B cell (primary cell): ENCODE measurements around the gene BTN3A1. TPM values are rescaled to one million over a fixed set of nuclear protein-coding genes. Genes with fewer than 3 reads are reported as not detected.
"Not testable (repeated sequence)": the region's sequence is repeated elsewhere in the genome, so short reads cannot be mapped to it uniquely, and the experiment has no call there.

Experiments
- ATAC-seq: fragments of 200-7000 bp; cut with Tn5 transposase; one replicate; pipeline ENCODE4 v1.10.0; 2021; ENCODE audit warnings: low read depth, mild to moderate bottlenecking, moderate number of reproducible peaks, moderate library complexity
- CTCF ChIA-PET: fragments of 350-600 bp; sonication (Branson Sonifier 250); formaldehyde crosslinking; loops from one replicate; lab custom pipeline; 2021; ENCODE audit warnings: antibody characterized with exemption, inconsistent platforms; lab: Charles Lee
- POLR2A ChIA-PET: fragments of 350-600 bp; sonication (Branson Sonifier 250); formaldehyde crosslinking; loops from one replicate; lab custom pipeline; 2021; ENCODE audit warnings: antibody characterized with exemption; lab: Charles Lee
- DNase-seq: peaks from one replicate; pipeline ENCODE4 v3.0.0; 2013
- H2AFZ ChIP-seq: 2 replicates; pipeline ENCODE4 v1.6.1; 2012; ENCODE audit warnings: mild to moderate bottlenecking, low read depth, low read length; ENCODE audit not compliant: insufficient read depth, poor library complexity, severe bottlenecking
- H3K27ac ChIP-seq, 2 donors: 1 replicate in 1 of 2; 2 replicates in 1 of 2; pipeline ENCODE4 v1.5.1; 2012 to 2013; ENCODE audit warnings: low read length in 2 of 2, mild to moderate bottlenecking in 2 of 2, moderate library complexity in 1 of 2
- H3K27me3 ChIP-seq, 4 experiments: fragments of 200-600 bp in 1 of 4; sonication (generic) in 1 of 4; replicated peaks in 1 of 4; 1 replicate in 2 of 4; 2 replicates in 2 of 4; pipeline versions ENCODE4 v1.6.1 to v1.7.0; 2013 to 2016; ENCODE audit warnings: low read length in 3 of 4, mild to moderate bottlenecking in 2 of 4, mixed read lengths in 1 of 4, moderate library complexity in 1 of 4; ENCODE audit not compliant: insufficient read depth in 4 of 4, control insufficient read depth in 3 of 4; ENCODE audit errors: control extremely low read depth in 1 of 4
- H3K36me3 ChIP-seq, 2 experiments: replicated peaks in 1 of 2; 1 replicate in 1 of 2; 2 replicates in 1 of 2; pipeline versions ENCODE4 v1.6.1 to v1.7.1; 2013; ENCODE audit warnings: low read length in 1 of 2; ENCODE audit not compliant: insufficient read depth in 2 of 2, control insufficient read depth in 1 of 2; ENCODE audit errors: control extremely low read depth in 1 of 2, extremely low read depth in 1 of 2
- H3K4me1 ChIP-seq, 2 donors: fragments of 200-600 bp in 1 of 2; sonication (generic) in 1 of 2; 1 replicate in 1 of 2; 2 replicates in 1 of 2; pipeline versions ENCODE4 v1.5.1 to v1.6.1; 2013 to 2017; ENCODE audit warnings: low read length in 2 of 2; ENCODE audit not compliant: control insufficient read depth in 2 of 2, insufficient read depth in 2 of 2
- H3K4me2 ChIP-seq: replicated peaks from 2 replicates; pipeline ENCODE3; 2012; ENCODE audit warnings: mild to moderate bottlenecking, low read depth, low read length; ENCODE audit not compliant: poor library complexity, severe bottlenecking
- H3K4me3 ChIP-seq, 5 experiments: fragments of 200-600 bp in 1 of 5; sonication (generic) in 1 of 5; 1 replicate in 3 of 5; 2 replicates in 2 of 5; pipeline versions ENCODE4 v1.5.1 to v1.7.0; 2011 to 2016; ENCODE audit warnings: low read length in 4 of 5, mild to moderate bottlenecking in 4 of 5, low read depth in 2 of 5, control low read depth in 1 of 5, moderate library complexity in 1 of 5; ENCODE audit not compliant: insufficient read depth in 1 of 5; ENCODE audit errors: control extremely low read depth in 1 of 5, extremely low read depth in 1 of 5
- H3K79me2 ChIP-seq: fragments of 200-600 bp; sonication (generic); one replicate; pipeline ENCODE4 v1.6.0; 2016; ENCODE audit warnings: low read length; ENCODE audit not compliant: control insufficient read depth, insufficient read depth
- H3K9ac ChIP-seq: fragments of 200-600 bp; sonication (generic); 2 replicates; pipeline ENCODE4 v1.6.1; 2017; ENCODE audit warnings: mild to moderate bottlenecking, low read length, moderate library complexity
- H3K9me3 ChIP-seq, 3 donors: one replicate each; pipeline versions ENCODE4 v1.6.1 to v1.7.1; 2013; ENCODE audit warnings: low read length in 2 of 3; ENCODE audit not compliant: control insufficient read depth in 2 of 3, insufficient read depth in 1 of 3; ENCODE audit errors: control extremely low read depth in 1 of 3
- H4K20me1 ChIP-seq: 2 replicates; pipeline ENCODE4 v1.6.0; 2012; ENCODE audit warnings: mild to moderate bottlenecking, low read length; ENCODE audit not compliant: insufficient read depth, control insufficient read depth, poor library complexity, severe bottlenecking
- H3K27ac Mint-ChIP-seq: one replicate; pipeline ENCODE4 v1.8.0; 2021; ENCODE audit warnings: mixed read lengths
- H3K27me3 Mint-ChIP-seq: one replicate; pipeline ENCODE4 v1.8.0; 2021; ENCODE audit warnings: mixed read lengths
- H3K4me1 Mint-ChIP-seq: one replicate; pipeline ENCODE4 v1.8.0; 2021; ENCODE audit warnings: mixed read lengths
- H3K4me3 Mint-ChIP-seq: one replicate; pipeline ENCODE4 v1.8.0; 2021; ENCODE audit warnings: mixed read lengths
- H3K9me3 Mint-ChIP-seq: one replicate; pipeline ENCODE4 v1.8.0; 2022; ENCODE audit warnings: mixed read lengths; ENCODE audit not compliant: insufficient read depth
- EZH2 ChIP-seq: IDR thresholded peaks from 2 replicates; pipeline ENCODE4 v1.6.1; 2012; ENCODE audit warnings: borderline replicate concordance, low read depth, mild to moderate bottlenecking, moderate library complexity, low read length; ENCODE audit not compliant: insufficient read depth, poor library complexity, severe bottlenecking
- WGBS: methylation state at CpG from one replicate; pipeline ENCODE4 v1.1.5; 2013; ENCODE audit warnings: missing lambda C conversion rate; ENCODE audit not compliant: insufficient coverage; 5-methylcytosine and 5-hydroxymethylcytosine counted together
- intact Hi-C: fragments of 100-400 bp; cut with micrococcal nuclease; formaldehyde crosslinking; loops from one replicate; pipeline ENCODE4 v1.10.0; 2022
- polyA plus RNA-seq: library from polyadenylated mRNA; depleted of rRNA; stranded (reverse); fragments of >200 nt; gene quantifications from 2 replicates; pipeline ENCODE4 v1.2.3, GENCODE V29; 2012
- total RNA-seq, 2 donors: library from RNA; stranded (reverse); fragments of 120-200 nt in 1 of 2; gene quantifications; 1 replicate in 1 of 2; 2 replicates in 1 of 2; pipeline versions ENCODE4 v1.2.3 to v1.2.4, GENCODE V29; 2013 to 2022
- TF ChIP-seq, protein P1 (sequence below): fragments of 200-600 bp; IDR thresholded peaks from one replicate; pipeline ENCODE4 v1.8.0; 2022; ENCODE audit warnings: antibody characterized with exemption, mild to moderate bottlenecking

The BTN3A1 gene
- total and polyA plus RNA-seq, 2 donors (not counting 1 experiment from before 2014, with no cell fraction given): 133 to 175 TPM

GRCh38 chr6:26415791-26416190 is 13.7 kb downstream of the BTN3A1 start:
- no CpG with 5 or more reads among the region's 2 CpGs for WGBS

DNA sequence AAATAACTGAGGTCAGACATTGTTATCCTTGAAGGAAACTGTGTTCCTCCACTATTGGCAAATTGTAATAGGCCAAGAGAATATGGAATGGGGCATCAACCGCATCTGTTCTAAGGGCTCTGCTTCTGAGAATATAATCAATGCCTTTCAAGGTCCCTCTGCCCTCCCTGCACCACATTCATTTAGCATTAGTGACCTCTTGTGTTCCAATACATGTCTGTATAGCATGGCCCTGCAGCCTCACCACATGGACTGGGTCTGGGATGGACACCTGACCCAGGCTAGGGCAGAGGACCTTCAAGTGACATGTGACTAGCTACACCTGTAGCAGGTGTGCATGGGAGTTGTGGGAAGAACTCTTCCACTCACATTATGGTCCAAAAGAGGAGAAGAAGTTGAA is 14.2 kb downstream of the BTN3A1 start:
- no peak for DNase-seq
- H4K20me1 ChIP-seq: no peaks in the 10 kb centered on the region
- peaks cover 4 to 20% (median 8%) of the 10 kb centered on the region in 3 donors for H3K9me3 ChIP-seq
- H3K27ac ChIP-seq: no peak overlapping the region
- intact Hi-C loops: no loop called here
- H3K9ac ChIP-seq: no peak overlapping the region
- no CpG with 5 or more reads among the region's 1 CpG for WGBS
- no peak overlapping the region for H3K4me3 ChIP-seq
- H3K27me3 Mint-ChIP-seq: no peaks in the 10 kb centered on the region
- H3K4me1 Mint-ChIP-seq: peaks cover 26% of the 10 kb centered on the region
- peaks cover 7% of the 10 kb centered on the region for H3K9me3 Mint-ChIP-seq
- ChIA-PET CTCF (no interaction called here), POLR2A (no interaction called here)
- H3K36me3 ChIP-seq: peaks cover 0 to 20% of the 10 kb centered on the region in 2 experiments
- H3K4me3 Mint-ChIP-seq: no peak overlapping the region
- H3K4me2 ChIP-seq: no peak overlapping the region
- H3K27me3 ChIP-seq: no peaks in the 10 kb centered on the region
- H3K79me2 ChIP-seq: no peaks in the 10 kb centered on the region
- no peak for ATAC-seq
- no peak overlapping the region for H2AFZ ChIP-seq
- no peak for TF ChIP-seq EZH2
- TF ChIP-seq, protein P1, sequence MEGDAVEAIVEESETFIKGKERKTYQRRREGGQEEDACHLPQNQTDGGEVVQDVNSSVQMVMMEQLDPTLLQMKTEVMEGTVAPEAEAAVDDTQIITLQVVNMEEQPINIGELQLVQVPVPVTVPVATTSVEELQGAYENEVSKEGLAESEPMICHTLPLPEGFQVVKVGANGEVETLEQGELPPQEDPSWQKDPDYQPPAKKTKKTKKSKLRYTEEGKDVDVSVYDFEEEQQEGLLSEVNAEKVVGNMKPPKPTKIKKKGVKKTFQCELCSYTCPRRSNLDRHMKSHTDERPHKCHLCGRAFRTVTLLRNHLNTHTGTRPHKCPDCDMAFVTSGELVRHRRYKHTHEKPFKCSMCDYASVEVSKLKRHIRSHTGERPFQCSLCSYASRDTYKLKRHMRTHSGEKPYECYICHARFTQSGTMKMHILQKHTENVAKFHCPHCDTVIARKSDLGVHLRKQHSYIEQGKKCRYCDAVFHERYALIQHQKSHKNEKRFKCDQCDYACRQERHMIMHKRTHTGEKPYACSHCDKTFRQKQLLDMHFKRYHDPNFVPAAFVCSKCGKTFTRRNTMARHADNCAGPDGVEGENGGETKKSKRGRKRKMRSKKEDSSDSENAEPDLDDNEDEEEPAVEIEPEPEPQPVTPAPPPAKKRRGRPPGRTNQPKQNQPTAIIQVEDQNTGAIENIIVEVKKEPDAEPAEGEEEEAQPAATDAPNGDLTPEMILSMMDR: no peak
- H3K27ac Mint-ChIP-seq: no peak overlapping the region
- H3K4me1 ChIP-seq: peaks cover 18 to 19% of the 10 kb centered on the region in 2 donors

More at GRCh38 chr6:26415791-26416190, 13.7 kb downstream of the BTN3A1 start:
- H4K20me1 ChIP-seq: no peaks in the 10 kb centered on the region
- H3K4me1 ChIP-seq: peaks cover 16% of the 10 kb centered on the region in 2 donors
- ATAC-seq (no peak), DNase-seq (no peak)
- POLR2A ChIA-PET: no interaction called here
- intact Hi-C loops: no loop called here
- Mint-ChIP-seq H3K27me3 (no peaks in the 10 kb centered on the region), H3K4me1 (peaks cover 26% of the 10 kb centered on the region), H3K27ac (no peak overlapping the region), H3K4me3 (no peak overlapping the region), H3K9me3 (peaks cover 7% of the 10 kb centered on the region)
- no peaks in the 10 kb centered on the region for H3K79me2 ChIP-seq
- H3K9me3 ChIP-seq: peaks cover 4 to 20% (median 8%) of the 10 kb centered on the region in 3 donors
- TF ChIP-seq EZH2: no peak
- TF ChIP-seq, protein P1: no peak
- H3K4me2 ChIP-seq: no peak overlapping the region
- H2AFZ ChIP-seq: no peak overlapping the region
- H3K27ac ChIP-seq: no peak overlapping the region
- H3K9ac ChIP-seq: no peak overlapping the region
- H3K4me3 ChIP-seq: no peak overlapping the region
- peaks cover 0 to 25% of the 10 kb centered on the region in 2 experiments for H3K36me3 ChIP-seq
- CTCF ChIA-PET: no interaction called here
- H3K27me3 ChIP-seq: no peaks in the 10 kb centered on the region

DNA sequence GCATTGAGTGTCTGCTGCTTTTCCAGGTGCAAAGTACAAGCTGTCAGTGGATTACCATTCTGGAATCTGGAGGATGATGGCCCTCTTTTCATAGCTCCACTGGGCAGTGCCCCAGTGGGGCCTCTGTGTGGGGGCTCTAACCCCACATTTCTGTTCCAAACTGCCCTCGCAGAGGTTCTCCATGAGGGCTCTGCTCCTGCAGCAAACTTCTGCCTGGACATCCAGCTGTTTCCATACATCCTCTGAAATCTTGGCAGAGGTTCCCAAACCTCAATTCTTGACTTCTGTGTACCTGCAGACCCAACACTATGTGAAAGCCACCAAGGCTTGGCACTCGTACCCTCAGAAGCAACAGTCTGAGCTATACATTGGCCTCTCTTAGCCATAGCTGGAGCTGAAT is 16.0 kb downstream of the BTN3A1 start:
- H4K20me1 ChIP-seq, H3K9ac ChIP-seq, ATAC-seq, H3K4me3 ChIP-seq, H3K27me3 ChIP-seq, intact Hi-C loops, H2AFZ ChIP-seq, DNase-seq, H3K27ac Mint-ChIP-seq, H3K27ac ChIP-seq, H3K36me3 ChIP-seq, H3K9me3 Mint-ChIP-seq, H3K4me3 Mint-ChIP-seq, H3K27me3 Mint-ChIP-seq, H3K79me2 ChIP-seq, H3K4me2 ChIP-seq: not testable (repeated sequence)
- ChIA-PET CTCF (interaction anchor here (1.2 kb wide), 1 partner anchor 13 kb away, joined by 3 read pairs; no protein-coding TSS in a partner anchor), POLR2A (interaction anchor here (0.6 kb wide), 1 partner anchor 90 kb away, joined by 4 read pairs; no protein-coding TSS in a partner anchor)
- WGBS: 97% methylated on average over 2 of the region's 2 CpGs
- H3K9me3 ChIP-seq: peaks cover 4 to 20% (median 8%) of the 10 kb centered on the region in 3 donors
- peaks cover 27% of the 10 kb centered on the region for H3K4me1 Mint-ChIP-seq
- peaks cover 18 to 26% of the 10 kb centered on the region in 2 donors for H3K4me1 ChIP-seq
